ENCODE measurements around the gene PLXNB1.

DNA sequence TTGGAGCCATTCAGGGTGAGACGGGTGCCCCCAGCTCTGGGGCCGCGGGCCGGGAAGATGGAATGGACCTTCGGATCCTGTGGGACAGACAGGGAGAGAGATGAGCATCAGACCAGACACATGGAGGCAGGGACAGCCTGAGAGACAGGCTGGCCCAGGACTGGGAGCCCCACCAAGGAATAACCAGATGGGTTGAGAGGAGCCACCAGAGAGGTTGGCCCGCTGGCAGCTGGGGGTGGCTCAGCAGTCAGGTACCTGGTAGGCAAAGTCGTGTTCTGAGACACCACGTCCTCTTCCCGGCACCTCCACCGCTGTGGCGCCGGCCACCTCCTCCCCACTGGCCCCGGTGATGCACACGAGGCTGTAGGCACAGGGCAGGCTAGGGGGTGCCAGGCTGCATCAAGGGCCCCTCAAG is 13.8 kb downstream of the PLXNB1 start:
- TF ChIP-seq, protein P1, sequence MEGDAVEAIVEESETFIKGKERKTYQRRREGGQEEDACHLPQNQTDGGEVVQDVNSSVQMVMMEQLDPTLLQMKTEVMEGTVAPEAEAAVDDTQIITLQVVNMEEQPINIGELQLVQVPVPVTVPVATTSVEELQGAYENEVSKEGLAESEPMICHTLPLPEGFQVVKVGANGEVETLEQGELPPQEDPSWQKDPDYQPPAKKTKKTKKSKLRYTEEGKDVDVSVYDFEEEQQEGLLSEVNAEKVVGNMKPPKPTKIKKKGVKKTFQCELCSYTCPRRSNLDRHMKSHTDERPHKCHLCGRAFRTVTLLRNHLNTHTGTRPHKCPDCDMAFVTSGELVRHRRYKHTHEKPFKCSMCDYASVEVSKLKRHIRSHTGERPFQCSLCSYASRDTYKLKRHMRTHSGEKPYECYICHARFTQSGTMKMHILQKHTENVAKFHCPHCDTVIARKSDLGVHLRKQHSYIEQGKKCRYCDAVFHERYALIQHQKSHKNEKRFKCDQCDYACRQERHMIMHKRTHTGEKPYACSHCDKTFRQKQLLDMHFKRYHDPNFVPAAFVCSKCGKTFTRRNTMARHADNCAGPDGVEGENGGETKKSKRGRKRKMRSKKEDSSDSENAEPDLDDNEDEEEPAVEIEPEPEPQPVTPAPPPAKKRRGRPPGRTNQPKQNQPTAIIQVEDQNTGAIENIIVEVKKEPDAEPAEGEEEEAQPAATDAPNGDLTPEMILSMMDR (IDR thresholded peaks at IDR 0.05), result no peak
- TF ChIP-seq POLR2A (IDR thresholded peaks at IDR 0.05), result no peak
